DOHH2 (cell line): ENCODE data around the gene DLG5.

Source experiments
- H3F3A ChIP-seq: fragments of 200-600 bp; sonication (generic), shearing (Covaris generic); 2 replicates; pipeline ENCODE4 v1.6.0; 2016; ENCODE audit warnings: antibody characterized with exemption, mild to moderate bottlenecking; ENCODE audit not compliant: control insufficient read depth, insufficient read depth
- H3K27ac ChIP-seq: fragments of 200-600 bp; sonication (generic); 2 replicates; pipeline ENCODE4 v1.5.1; 2014; ENCODE audit warnings: low read depth, mild to moderate bottlenecking, low read length, moderate library complexity
- H3K27me3 ChIP-seq: fragments of 200-600 bp; sonication (generic); 2 replicates; pipeline ENCODE4 v1.6.1; 2014; ENCODE audit warnings: mild to moderate bottlenecking, low read length, mixed read lengths; ENCODE audit not compliant: control insufficient read depth
- H3K36me3 ChIP-seq: fragments of 200-600 bp; sonication (generic); 2 replicates; pipeline ENCODE4 v1.6.1; 2014; ENCODE audit warnings: mild to moderate bottlenecking, low read length, moderate library complexity, mixed read lengths; ENCODE audit not compliant: control insufficient read depth
- H3K4me1 ChIP-seq: fragments of 200-600 bp; sonication (generic); 2 replicates; pipeline ENCODE4 v1.6.1; 2014; ENCODE audit warnings: mild to moderate bottlenecking, low read length, mixed read lengths; ENCODE audit not compliant: control insufficient read depth
- H3K4me2 ChIP-seq: fragments of 200-600 bp; sonication (generic); 2 replicates; pipeline ENCODE4 v1.6.0; 2014; ENCODE audit warnings: mild to moderate bottlenecking, low read length, moderate library complexity
- H3K4me3 ChIP-seq: fragments of 200-600 bp; sonication (generic); 2 replicates; pipeline ENCODE4 v1.5.1; 2014; ENCODE audit warnings: mild to moderate bottlenecking, low read length, mixed read lengths
- H3K79me2 ChIP-seq: fragments of 200-600 bp; sonication (generic); 2 replicates; pipeline ENCODE4 v1.6.1; 2014; ENCODE audit warnings: mild to moderate bottlenecking, low read length, mixed read lengths; ENCODE audit not compliant: control insufficient read depth
- H3K9me2 ChIP-seq: fragments of 200-600 bp; sonication (generic); replicated peaks from 2 replicates; pipeline ENCODE4 v1.6.1; 2014; ENCODE audit warnings: mild to moderate bottlenecking, low read length, mixed read lengths; ENCODE audit not compliant: control insufficient read depth
- H3K9me3 ChIP-seq: fragments of 200-600 bp; sonication (generic); 2 replicates; pipeline ENCODE4 v1.6.1; 2014; ENCODE audit warnings: antibody characterized with exemption, low read length, mixed read lengths; ENCODE audit not compliant: control insufficient read depth, insufficient read depth
- H4K20me1 ChIP-seq: fragments of 200-600 bp; sonication (generic); 2 replicates; pipeline ENCODE4 v1.6.0; 2014; ENCODE audit warnings: low read depth, mild to moderate bottlenecking, antibody characterized with exemption, low read length, moderate library complexity; ENCODE audit not compliant: control insufficient read depth, insufficient read depth
- EZH2phosphoT487 ChIP-seq: fragments of 200-600 bp; sonication (generic); IDR thresholded peaks from 2 replicates; pipeline ENCODE4 v1.6.1; 2017; ENCODE audit warnings: borderline replicate concordance, mild to moderate bottlenecking, antibody characterized with exemption, low read length, moderate library complexity, mixed read lengths
- TF ChIP-seq, protein P1 (sequence below): fragments of 200-600 bp; sonication (generic); IDR thresholded peaks from one replicate; pipeline ENCODE4 v1.5.1; 2014; ENCODE audit warnings: antibody characterized with exemption, mild to moderate bottlenecking, low read depth, low read length; ENCODE audit not compliant: poor library complexity, severe bottlenecking

Gene DLG5

GRCh38 chr10:77906951-77907421 is 19.6 kb downstream of the DLG5 start:
- Histone ChIP-seq H3K9me3 (no peaks in the 10 kb centered on the region), H3K27me3 (no peaks in the 10 kb centered on the region), H3F3A (no peaks in the 10 kb centered on the region), H3K36me3 (no peaks in the 10 kb centered on the region), H3K4me3 (no peak overlapping the region), H3K27ac (no peak overlapping the region), H3K4me2 (no peak overlapping the region), H3K9me2 (no peaks in the 10 kb centered on the region), H3K4me1 (no peaks in the 10 kb centered on the region), H3K79me2 (no peaks in the 10 kb centered on the region), H4K20me1 (no peaks in the 10 kb centered on the region; the same call in 1 of the 2 replicates)
- TF ChIP-seq, protein P1, sequence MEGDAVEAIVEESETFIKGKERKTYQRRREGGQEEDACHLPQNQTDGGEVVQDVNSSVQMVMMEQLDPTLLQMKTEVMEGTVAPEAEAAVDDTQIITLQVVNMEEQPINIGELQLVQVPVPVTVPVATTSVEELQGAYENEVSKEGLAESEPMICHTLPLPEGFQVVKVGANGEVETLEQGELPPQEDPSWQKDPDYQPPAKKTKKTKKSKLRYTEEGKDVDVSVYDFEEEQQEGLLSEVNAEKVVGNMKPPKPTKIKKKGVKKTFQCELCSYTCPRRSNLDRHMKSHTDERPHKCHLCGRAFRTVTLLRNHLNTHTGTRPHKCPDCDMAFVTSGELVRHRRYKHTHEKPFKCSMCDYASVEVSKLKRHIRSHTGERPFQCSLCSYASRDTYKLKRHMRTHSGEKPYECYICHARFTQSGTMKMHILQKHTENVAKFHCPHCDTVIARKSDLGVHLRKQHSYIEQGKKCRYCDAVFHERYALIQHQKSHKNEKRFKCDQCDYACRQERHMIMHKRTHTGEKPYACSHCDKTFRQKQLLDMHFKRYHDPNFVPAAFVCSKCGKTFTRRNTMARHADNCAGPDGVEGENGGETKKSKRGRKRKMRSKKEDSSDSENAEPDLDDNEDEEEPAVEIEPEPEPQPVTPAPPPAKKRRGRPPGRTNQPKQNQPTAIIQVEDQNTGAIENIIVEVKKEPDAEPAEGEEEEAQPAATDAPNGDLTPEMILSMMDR: no peak
- TF ChIP-seq EZH2phosphoT487: no peak

DNA sequence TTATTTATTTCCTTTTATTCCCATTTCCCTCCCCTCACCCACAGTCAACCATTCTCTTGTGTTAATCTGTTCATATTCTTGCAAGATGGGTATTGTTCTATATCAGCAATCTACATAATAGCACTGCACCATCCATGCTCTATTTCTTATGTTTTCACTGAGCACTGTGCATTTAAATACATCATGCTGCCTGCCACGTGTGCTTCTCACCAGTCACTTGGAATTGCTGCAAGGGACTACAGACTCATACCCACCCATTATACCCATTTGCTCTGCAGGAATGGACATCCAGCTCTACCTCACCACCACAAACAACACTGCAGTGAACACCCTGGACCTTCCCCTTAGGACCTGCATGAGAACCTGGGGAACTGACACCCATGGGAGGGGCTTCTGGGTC is 20.8 kb downstream of the DLG5 start:
- Histone ChIP-seq H3K27me3 (no peaks in the 10 kb centered on the region), H3K36me3 (no peaks in the 10 kb centered on the region), H3K4me2 (no peak overlapping the region), H3K4me1 (no peaks in the 10 kb centered on the region), H3F3A (no peaks in the 10 kb centered on the region), H3K9me2 (no peaks in the 10 kb centered on the region), H4K20me1 (no peaks in the 10 kb centered on the region; the same call in 1 of the 2 replicates), H3K4me3 (no peak overlapping the region), H3K27ac (no peak overlapping the region), H3K79me2 (no peaks in the 10 kb centered on the region), H3K9me3 (no peaks in the 10 kb centered on the region)
- TF ChIP-seq, protein P1: no peak
- no peak for TF ChIP-seq EZH2phosphoT487

GRCh38 chr10:77905086-77905748 is 21.3 kb downstream of the DLG5 start:
- Histone ChIP-seq H3K79me2 (no peaks in the 10 kb centered on the region), H3K27me3 (no peaks in the 10 kb centered on the region), H4K20me1 (no peaks in the 10 kb centered on the region; the same call in 1 of the 2 replicates), H3K36me3 (no peaks in the 10 kb centered on the region), H3K4me1 (no peaks in the 10 kb centered on the region), H3K4me2 (no peak overlapping the region), H3K9me2 (no peaks in the 10 kb centered on the region), H3K4me3 (no peak overlapping the region), H3K27ac (no peak overlapping the region), H3K9me3 (no peaks in the 10 kb centered on the region), H3F3A (no peaks in the 10 kb centered on the region)
- no peak for TF ChIP-seq EZH2phosphoT487
- TF ChIP-seq, protein P1: no peak
